GM12878 (cell line): ENCODE results near the gene PGGT1B. TPM values are rescaled to one million over a fixed set of nuclear protein-coding genes. Genes with fewer than 3 reads are reported as not detected.
"Not testable (repeated sequence)": the region's sequence is repeated elsewhere in the genome, so short reads cannot be mapped to it uniquely, and the experiment has no call there.

Source experiments
- ATAC-seq: fragments of 200-7000 bp; cut with Tn5 transposase; 3 replicates; pipeline ENCODE4 v1.9.1; 2020; ENCODE audit warnings: mild to moderate bottlenecking, moderate library complexity
- BruUV-seq: library from RNA; stranded (reverse); fragments of 400-500 nt; replicated peaks from 2 replicates; lab custom pipeline; 2021; lab: Mats Ljungman, UMichigan
- CTCF ChIA-PET: fragments of 300-600 bp; sonication (Branson Sonifier 250); formaldehyde crosslinking; extraction: SDS; loops from one replicate; lab custom pipeline; 2021; ENCODE audit warnings: inconsistent platforms; lab: Yijun Ruan, JAX
- POLR2A ChIA-PET: fragments of 350-600 bp; formaldehyde crosslinking; extraction: SDS; loops from one replicate; lab custom pipeline; 2021; ENCODE audit warnings: inconsistent platforms; lab: Charles Lee
- RAD21 ChIA-PET: fragments of 300-600 bp; sonication (Branson Sonifier 250); formaldehyde crosslinking; loops from one replicate; lab custom pipeline; 2023; ENCODE audit warnings: antibody characterized with exemption; ENCODE audit not compliant: unreplicated experiment; lab: Charles Lee
- SMC1A ChIA-PET: fragments of 300-600 bp; sonication (Branson Sonifier 250); formaldehyde crosslinking; loops from one replicate; lab custom pipeline; 2023; ENCODE audit not compliant: unreplicated experiment, uncharacterized antibody; lab: Charles Lee
- DNase-seq: peaks from one replicate; pipeline ENCODE4 v3.0.0-alpha.2; 2011; ENCODE audit warnings: low read depth, low spot score
- FAIRE-seq: peaks from 3 replicates; lab custom pipeline; 2011; peaks lifted over from hg19 to GRCh38; lab: Jason Lieb, UNC
- H2AFZ ChIP-seq: 2 replicates; pipeline ENCODE4 v1.6.0; 2011; ENCODE audit warnings: low read depth, low read length, control low read depth; ENCODE audit not compliant: control insufficient read depth
- H3K27ac ChIP-seq: 2 replicates; pipeline ENCODE4 v1.5.1; 2011; ENCODE audit warnings: control low read depth; ENCODE audit not compliant: control insufficient read depth, insufficient read depth
- H3K27me3 ChIP-seq, 2 experiments: replicated peaks in 1 of 2; 2 replicates each; pipeline versions ENCODE4 v1.6.0 to v1.6.1; 2011; ENCODE audit warnings: low read length in 1 of 2; ENCODE audit not compliant: control insufficient read depth in 2 of 2, insufficient read depth in 2 of 2
- H3K36me3 ChIP-seq, 2 experiments: 2 replicates each; pipeline ENCODE4 v1.5.1; 2011; ENCODE audit warnings: low read length in 1 of 2; ENCODE audit not compliant: control insufficient read depth in 2 of 2, insufficient read depth in 2 of 2
- H3K4me1 ChIP-seq: 2 replicates; pipeline ENCODE4 v1.6.1; 2011; ENCODE audit warnings: mild to moderate bottlenecking, low read length, moderate library complexity, mixed read lengths; ENCODE audit not compliant: control insufficient read depth, insufficient read depth
- H3K4me2 ChIP-seq: 2 replicates; pipeline ENCODE4 v1.6.0; 2011; ENCODE audit warnings: control low read depth; ENCODE audit not compliant: control insufficient read depth, insufficient read depth
- H3K4me3 ChIP-seq: fragments of 200-600 bp; sonication (generic); 2 replicates; pipeline ENCODE4 v1.5.1; 2016
- H3K79me2 ChIP-seq: 2 replicates; pipeline ENCODE4 v1.6.0; 2011; ENCODE audit warnings: low read length; ENCODE audit not compliant: control insufficient read depth, insufficient read depth
- H3K9ac ChIP-seq: 2 replicates; pipeline ENCODE4 v1.8.0; 2011; ENCODE audit warnings: low read length, control low read depth, mixed read lengths; ENCODE audit not compliant: control insufficient read depth, insufficient read depth
- H3K9me3 ChIP-seq: replicated peaks from 3 replicates; pipeline ENCODE4 v1.5.1; 2011; ENCODE audit warnings: mild to moderate bottlenecking, low read length; ENCODE audit not compliant: control insufficient read depth, insufficient read depth
- H4K20me1 ChIP-seq: 2 replicates; pipeline ENCODE4 v1.6.0; 2011; ENCODE audit not compliant: control insufficient read depth, insufficient read depth
- CTCF ChIP-seq, 3 experiments: IDR thresholded peaks in 2 of 3; conservative IDR thresholded peaks in 1 of 3; 2 replicates each; pipeline ENCODE4 v1.5.1; 2011; ENCODE audit warnings: low read depth in 3 of 3, low read length in 3 of 3, mild to moderate bottlenecking in 3 of 3, control low read depth in 2 of 3, moderate library complexity in 2 of 3, inconsistent platforms in 1 of 3, mixed read lengths in 1 of 3; ENCODE audit not compliant: control insufficient read depth in 2 of 3, insufficient read depth in 1 of 3; ENCODE audit errors: extremely low read depth in 1 of 3
- IRF4 ChIP-seq: IDR thresholded peaks from 2 replicates; pipeline ENCODE4 v1.6.1; 2011; ENCODE audit warnings: low read depth, low read length
- RAD21 ChIP-seq: IDR thresholded peaks from 2 replicates; pipeline ENCODE4 v1.6.1; 2011; ENCODE audit warnings: mild to moderate bottlenecking, low read depth, low read length, moderate library complexity; ENCODE audit not compliant: insufficient read depth
- RCOR1 ChIP-seq: conservative IDR thresholded peaks from 2 replicates; pipeline ENCODE4 v1.6.1; 2012; ENCODE audit warnings: low read depth, low read length, improper control_type of control experiment
- SIX5 ChIP-seq: IDR thresholded peaks from 2 replicates; pipeline ENCODE4 v1.6.1; 2011; ENCODE audit warnings: mild to moderate bottlenecking, low read depth, low read length, moderate library complexity; ENCODE audit not compliant: severe bottlenecking
- SKIL ChIP-seq: fragments of 450-650 bp; IDR thresholded peaks from 2 replicates; pipeline ENCODE4 v1.6.1; 2017; ENCODE audit warnings: mild to moderate bottlenecking, low read depth, inconsistent platforms; ENCODE audit not compliant: poor library complexity, severe bottlenecking
- SMC3 ChIP-seq: IDR thresholded peaks from 2 replicates; pipeline ENCODE4 v1.6.1; 2011; ENCODE audit warnings: low read length, improper control_type of control experiment, borderline replicate concordance
- WGBS: methylation state at CpG from one replicate; pipeline ENCODE4 v1.1.6; 2016; ENCODE audit warnings: low lambda C conversion rate; ENCODE audit not compliant: insufficient replicate concordance, insufficient coverage; ENCODE audit errors: missing lambda C conversion rate; 5-methylcytosine and 5-hydroxymethylcytosine counted together
- in situ Hi-C: fragments of 300-500 bp; cut with MboI; formaldehyde crosslinking; loops from 9 replicates; pipeline ENCODE4 v1.14.3; 2018; ENCODE audit warnings: mixed read lengths
- intact Hi-C: fragments of 100-400 bp; cut with micrococcal nuclease; formaldehyde crosslinking; loops from one replicate; pipeline ENCODE4 v1.14.2; 2022; ENCODE audit not compliant: unreplicated experiment
- polyA plus RNA-seq, 11 experiments: library from polyadenylated mRNA; depleted of rRNA in 4 of 11; unstranded in 6 of 11; stranded (reverse) in 5 of 11; fragments of >200 nt; fragmentation: Nextera tagmentation in 4 of 11; fragmentation: Illumina TruSeq in 1 of 11; extraction: Ambion mirVana in 4 of 11; extraction: Trizol in 1 of 11; gene quantifications; 1 replicate in 1 of 11; 2 replicates in 10 of 11; pipeline versions ENCODE4 v1.2.1 to v1.2.3, GENCODE V29; 2011 to 2016; ENCODE audit warnings: inconsistent platforms in 2 of 11, missing spikeins in 2 of 11, low read depth in 1 of 11
- total RNA-seq, 4 experiments: library from RNA; depleted of rRNA in 3 of 4; stranded (reverse); fragments of >200 nt in 3 of 4; fragmentation: Illumina TruSeq in 1 of 4; extraction: Trizol in 1 of 4; gene quantifications; 2 replicates each; pipeline versions ENCODE4 v1.2.1 to v1.2.3, GENCODE V29; 2013 to 2021

PGGT1B gene
- total and polyA plus RNA-seq, 10 of the 15 experiments (the other 5 are each of a cell fraction or from before 2014, with no cell fraction given) = 5.0 to 38.4 (median 13.9) TPM

GRCh38 chr5:115257981-115258380, 4.7 kb downstream of the PGGT1B start (continued):
- TF ChIP-seq SIX5 = no peak
- no peak for TF ChIP-seq IRF4
- TF ChIP-seq, all 136 proteins: peak for 0

- H3K9me3 ChIP-seq, H3K4me2 ChIP-seq, FAIRE-seq, H3K4me1 ChIP-seq, H3K27ac ChIP-seq, H3K9ac ChIP-seq, ATAC-seq, H3K27me3 ChIP-seq, DNase-seq, H2AFZ ChIP-seq, H3K36me3 ChIP-seq, H3K4me3 ChIP-seq, H3K79me2 ChIP-seq, POLR2A ChIA-PET, BruUV-seq, H4K20me1 ChIP-seq: not testable (repeated sequence)
- intact Hi-C loops (loop anchor here (5.0 kb wide), 3 partner anchors 82 to 1572 kb away; partner anchors contain the start of gene TRIM36), in situ Hi-C loops (loop anchor here (10.0 to 25.0 kb wide), 2 partner anchors 455 to 787 kb away; no protein-coding TSS in a partner anchor)
- 83% methylated on average over 5 of the region's 5 CpGs for WGBS
- CTCF ChIA-PET = interaction anchor here (0.6 to 3.4 kb wide), 3 partner anchors 153 to 1766 kb away, joined by 3 to 72 read pairs (median 4); no protein-coding TSS in a partner anchor
- SMC1A ChIA-PET = interaction anchor here (0.9 to 4.9 kb wide), 3 partner anchors 149 to 237 kb away, joined by 3 to 65 read pairs (median 3); no protein-coding TSS in a partner anchor
- RAD21 ChIA-PET = interaction anchor here (1.3 kb wide), 1 partner anchor 152 kb away, joined by 12 read pairs; no protein-coding TSS in a partner anchor
Observed at GRCh38 chr5:115249379-115249778, 13.3 kb downstream of the PGGT1B start.

GRCh38 chr5:115246361-115246991, 16.2 kb downstream of the PGGT1B start:
- FAIRE-seq (peak; percentile 62), ATAC-seq (peak; percentile 85), DNase-seq (peak; percentile 7)
- peaks cover 2% of the 10 kb centered on the region; the same call in 2 of the 3 replicates for H3K9me3 ChIP-seq
- H3K27me3 ChIP-seq = no peaks in the 10 kb centered on the region
- in situ Hi-C loops (loop anchor here (10.0 to 25.0 kb wide), 2 partner anchors 452 to 784 kb away; no protein-coding TSS in a partner anchor), intact Hi-C loops (loop anchor here (1.0 to 5.0 kb wide), 4 partner anchors 79 to 1569 kb away; partner anchors contain the start of gene TRIM36)
- no peaks in the 10 kb centered on the region for H4K20me1 ChIP-seq
- no peaks in the 10 kb centered on the region; the same call in 1 of the 2 replicates for H3K79me2 ChIP-seq
- no peak overlapping the region for H3K4me3 ChIP-seq
- no peaks in the 10 kb centered on the region for H3K4me1 ChIP-seq
- SMC1A ChIA-PET = interaction anchor here (0.9 to 4.9 kb wide), 8 partner anchors 12 to 1567 kb away, joined by 3 to 65 read pairs (median 3); partner anchors contain the start of gene PGGT1B
- CTCF ChIA-PET = interaction anchor here (0.7 to 4.8 kb wide), 20 partner anchors 12 to 443 kb away, joined by 3 to 72 read pairs (median 5); partner anchors contain the start of gene PGGT1B
- POLR2A ChIA-PET = no interaction called here
- H2AFZ ChIP-seq = no peak overlapping the region
- H3K4me2 ChIP-seq = no peak overlapping the region
- 0 out of 4 replicates have a peak, but pooled peaks cover 0 to 4% of the 10 kb centered on the region in 2 experiments for H3K36me3 ChIP-seq
- RAD21 ChIA-PET = interaction anchor here (0.7 to 4.9 kb wide), 14 partner anchors 15 to 886 kb away, joined by 3 to 49 read pairs (median 4); no protein-coding TSS in a partner anchor
- no peak overlapping the region for H3K27ac ChIP-seq
- 31% methylated on average over 3 of the region's 3 CpGs for WGBS
- no TSS peak for BruUV-seq
- no peak overlapping the region for H3K9ac ChIP-seq
- TF ChIP-seq RCOR1 (no peak), CTCF (IDR thresholded peaks at IDR 0.05 in 2 of 3, conservative IDR thresholded peaks at IDR 0.05 in 1 of 3; ENCODE audit: control insufficient read depth in 2 of 3, extremely low read depth in 1 of 3, insufficient read depth in 1 of 3, low read depth in 3 of 3, low read length in 3 of 3) (peak; percentile 57 to 75 (median 64); a peak in 5 of 6 replicates), SKIL (peak; percentile 17), RAD21 (peak; percentile 81), SMC3 (peak; percentile 79)
